Type B pancreatic cell (in vitro differentiated cells): ENCODE results near the gene ADCY7. TPM values are rescaled to one million over a fixed set of nuclear protein-coding genes. Genes with fewer than 3 reads are reported as not detected.

Experiments used
- DNase-seq: peaks from one replicate; pipeline ENCODE4 v3.0.0; 2021; ENCODE audit warnings: mixed read lengths; ENCODE audit not compliant: unreplicated experiment; ENCODE audit errors: extremely low spot score
- H3K27ac Mint-ChIP-seq: 2 replicates; pipeline ENCODE4 v1.8.0; 2021; ENCODE audit warnings: mild to moderate bottlenecking, mixed read lengths
- H3K27me3 Mint-ChIP-seq: 2 replicates; pipeline ENCODE4 v1.8.0; 2021; ENCODE audit warnings: mixed read lengths
- H3K36me3 Mint-ChIP-seq: 2 replicates; pipeline ENCODE4 v1.8.0; 2021; ENCODE audit warnings: mixed read lengths
- H3K4me1 Mint-ChIP-seq: one replicate; pipeline ENCODE4 v1.8.0; 2021; ENCODE audit warnings: mixed read lengths; ENCODE audit not compliant: unreplicated experiment
- H3K4me3 Mint-ChIP-seq: 2 replicates; pipeline ENCODE4 v1.8.0; 2021; ENCODE audit warnings: mild to moderate bottlenecking, mixed read lengths
- H3K9me3 Mint-ChIP-seq: 2 replicates; pipeline ENCODE4 v1.8.0; 2021; ENCODE audit warnings: mixed read lengths
- total RNA-seq: library from RNA; stranded (reverse); gene quantifications from 2 replicates; pipeline ENCODE4 v1.2.1, GENCODE V29; 2021; ENCODE audit warnings: low replicate concordance
- TF ChIP-seq, protein P1 (sequence below): fragments of 200-600 bp; sonication (generic); conservative IDR thresholded peaks from 2 replicates; pipeline ENCODE4 v1.5.0; 2021; ENCODE audit warnings: antibody characterized with exemption, mild to moderate bottlenecking

ADCY7 gene
- total RNA-seq, 1 donor from 2014 or later: 16.8 TPM

DNA sequence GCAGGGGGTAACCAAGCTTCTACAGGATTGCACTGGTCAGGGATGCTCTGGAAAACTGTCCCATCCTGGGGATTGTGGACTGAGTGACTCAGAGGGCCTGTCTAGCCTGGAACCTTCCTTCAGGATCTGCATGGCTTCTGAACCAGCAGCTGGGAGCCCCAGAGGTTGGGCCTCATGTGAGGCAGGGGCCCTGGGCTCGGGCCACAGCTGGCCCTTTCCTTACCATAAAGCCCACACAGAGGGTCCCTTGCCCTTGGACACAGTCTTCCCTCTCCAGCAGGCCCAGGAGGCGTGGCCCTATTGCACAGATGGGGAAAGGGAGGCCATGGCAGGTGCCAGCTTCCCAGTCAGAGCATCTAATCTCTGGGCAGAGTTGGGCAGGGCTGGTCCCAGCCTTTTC lies 30.5 kb downstream of the ADCY7 start:
- Mint-ChIP-seq H3K27ac (no peak overlapping the region), H3K36me3 (no peaks in the 10 kb centered on the region), H3K27me3 (no peaks in the 10 kb centered on the region), H3K4me3 (no peak overlapping the region), H3K9me3 (no peaks in the 10 kb centered on the region), H3K4me1 (no peaks in the 10 kb centered on the region)
- DNase-seq: no peak
- TF ChIP-seq, protein P1, sequence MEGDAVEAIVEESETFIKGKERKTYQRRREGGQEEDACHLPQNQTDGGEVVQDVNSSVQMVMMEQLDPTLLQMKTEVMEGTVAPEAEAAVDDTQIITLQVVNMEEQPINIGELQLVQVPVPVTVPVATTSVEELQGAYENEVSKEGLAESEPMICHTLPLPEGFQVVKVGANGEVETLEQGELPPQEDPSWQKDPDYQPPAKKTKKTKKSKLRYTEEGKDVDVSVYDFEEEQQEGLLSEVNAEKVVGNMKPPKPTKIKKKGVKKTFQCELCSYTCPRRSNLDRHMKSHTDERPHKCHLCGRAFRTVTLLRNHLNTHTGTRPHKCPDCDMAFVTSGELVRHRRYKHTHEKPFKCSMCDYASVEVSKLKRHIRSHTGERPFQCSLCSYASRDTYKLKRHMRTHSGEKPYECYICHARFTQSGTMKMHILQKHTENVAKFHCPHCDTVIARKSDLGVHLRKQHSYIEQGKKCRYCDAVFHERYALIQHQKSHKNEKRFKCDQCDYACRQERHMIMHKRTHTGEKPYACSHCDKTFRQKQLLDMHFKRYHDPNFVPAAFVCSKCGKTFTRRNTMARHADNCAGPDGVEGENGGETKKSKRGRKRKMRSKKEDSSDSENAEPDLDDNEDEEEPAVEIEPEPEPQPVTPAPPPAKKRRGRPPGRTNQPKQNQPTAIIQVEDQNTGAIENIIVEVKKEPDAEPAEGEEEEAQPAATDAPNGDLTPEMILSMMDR: no peak

- no peaks in the 10 kb centered on the region for H3K27me3 Mint-ChIP-seq
- TF ChIP-seq, protein P1: no peak
- H3K4me1 Mint-ChIP-seq: no peaks in the 10 kb centered on the region
- DNase-seq: no peak
- H3K27ac Mint-ChIP-seq: no peak overlapping the region
- H3K9me3 Mint-ChIP-seq: no peaks in the 10 kb centered on the region
- H3K36me3 Mint-ChIP-seq: no peaks in the 10 kb centered on the region
- H3K4me3 Mint-ChIP-seq: no peak overlapping the region
Observed at GRCh38 chr16:50297301-50298074, 31.1 kb downstream of the ADCY7 start.

DNA sequence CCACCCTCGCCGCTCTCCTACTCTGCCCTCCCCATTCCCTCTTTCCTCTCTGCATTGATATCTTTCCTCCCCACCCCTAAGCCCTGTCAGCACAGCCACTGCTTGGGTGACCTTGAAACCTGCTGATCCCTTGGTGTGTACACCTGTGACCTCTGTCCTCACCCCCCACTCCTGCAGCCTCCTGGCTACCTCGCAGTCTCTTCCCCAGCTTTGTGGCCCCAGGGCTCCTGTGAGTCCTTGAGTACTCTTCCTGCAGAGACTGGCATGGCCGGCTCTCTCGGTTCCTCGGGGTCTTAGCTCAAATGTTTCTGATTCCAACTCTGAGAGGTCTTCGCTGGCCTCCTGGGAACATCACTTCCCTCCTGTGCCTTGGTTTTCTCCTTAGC lies 31.7 kb downstream of the ADCY7 start:
- Mint-ChIP-seq H3K4me3 (no peak overlapping the region), H3K4me1 (peaks cover 4% of the 10 kb centered on the region), H3K9me3 (no peaks in the 10 kb centered on the region), H3K36me3 (no peaks in the 10 kb centered on the region), H3K27me3 (no peaks in the 10 kb centered on the region), H3K27ac (no peak overlapping the region)
- no peak for DNase-seq
- TF ChIP-seq, protein P1: no peak

DNA sequence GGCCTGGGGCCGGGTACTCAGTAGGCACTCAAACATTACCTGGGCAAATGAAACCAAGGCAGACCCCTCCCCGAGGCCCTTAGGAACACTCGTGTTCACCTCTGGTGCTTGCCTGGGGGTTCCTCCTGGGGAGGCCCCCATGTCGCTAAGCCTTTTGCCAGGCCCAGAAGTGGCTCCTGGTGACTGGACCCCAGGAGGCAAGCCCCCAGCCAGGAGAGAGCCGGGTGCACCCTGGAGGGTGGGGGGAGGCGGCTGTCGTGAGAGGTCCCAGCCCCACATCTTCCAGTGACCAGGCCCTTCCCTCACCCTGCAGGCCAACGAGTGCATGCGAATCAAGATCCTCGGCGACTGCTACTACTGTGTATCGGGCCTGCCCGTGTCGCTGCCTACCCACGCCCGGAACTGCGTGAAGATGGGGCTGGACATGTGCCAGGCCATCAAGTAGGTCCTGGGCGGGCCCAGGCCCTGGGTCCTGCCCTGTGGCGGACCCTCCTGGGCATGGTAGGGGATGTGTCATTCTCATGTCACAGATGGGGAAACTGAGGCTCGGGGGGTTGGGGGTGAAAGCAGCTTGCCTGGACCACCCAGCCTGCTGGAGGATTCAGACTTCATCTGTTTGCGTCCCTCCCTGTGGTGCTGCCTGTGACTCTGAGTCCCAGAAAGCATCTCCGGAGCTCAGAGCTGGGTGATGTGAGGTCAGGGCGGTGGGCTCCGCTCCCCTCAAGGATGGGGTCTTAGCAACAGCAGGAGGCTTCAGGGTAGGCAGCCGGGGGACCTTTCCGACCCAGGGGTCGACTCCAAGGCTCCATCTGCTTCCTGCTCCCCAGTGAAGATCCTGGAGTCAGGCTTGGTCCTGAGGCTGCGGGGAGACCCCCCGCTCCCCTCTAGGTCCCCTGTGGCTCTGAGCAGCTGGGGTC lies 32.5 kb downstream of the ADCY7 start:
- no peaks in the 10 kb centered on the region for H3K27me3 Mint-ChIP-seq
- no peak overlapping the region for H3K4me3 Mint-ChIP-seq
- no peak overlapping the region for H3K27ac Mint-ChIP-seq
- TF ChIP-seq, protein P1: no peak
- no peaks in the 10 kb centered on the region for H3K36me3 Mint-ChIP-seq
- H3K9me3 Mint-ChIP-seq: no peaks in the 10 kb centered on the region
- H3K4me1 Mint-ChIP-seq: peaks cover 6% of the 10 kb centered on the region
- no peak for DNase-seq

DNA sequence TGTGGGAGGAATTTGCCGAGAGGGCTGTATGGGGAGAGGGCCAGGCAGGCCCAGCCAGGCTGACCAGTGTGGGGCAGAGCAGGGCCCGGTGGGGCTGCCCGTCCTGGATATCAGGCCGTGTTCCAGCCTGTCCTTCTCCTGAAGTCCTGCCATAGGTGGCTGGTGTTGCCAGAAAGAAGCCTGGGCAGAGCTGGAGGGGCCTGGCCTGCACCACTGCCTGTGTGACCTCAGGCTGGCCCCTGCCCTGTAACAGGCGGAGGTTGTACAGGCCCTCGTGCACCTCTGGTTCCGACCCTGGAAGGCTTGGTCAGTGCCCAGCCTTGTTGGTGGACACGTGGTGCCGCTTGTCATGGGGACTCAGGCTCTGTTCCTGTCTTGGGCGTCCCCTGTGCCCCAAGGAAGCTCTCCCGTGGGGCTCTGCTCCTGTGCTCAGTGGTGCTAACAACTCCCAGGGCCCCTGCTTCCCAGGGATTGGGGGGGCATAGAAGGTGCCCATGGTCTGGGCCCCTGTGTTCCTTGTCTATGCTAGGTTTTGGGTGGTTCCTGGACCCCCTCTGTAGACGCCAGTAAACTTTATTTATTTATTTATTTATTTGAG lies 33.3 kb downstream of the ADCY7 start:
- Mint-ChIP-seq H3K4me3 (no peak overlapping the region), H3K27ac (no peak overlapping the region), H3K9me3 (no peaks in the 10 kb centered on the region), H3K4me1 (peaks cover 6% of the 10 kb centered on the region), H3K27me3 (no peaks in the 10 kb centered on the region), H3K36me3 (no peaks in the 10 kb centered on the region)
- TF ChIP-seq, protein P1: no peak
- DNase-seq: no peak
